Endothelial cell of hepatic sinusoid (primary cell): Measurements from ENCODE around the gene RAB8A.
"Not testable (repeated sequence)": the region's sequence is repeated elsewhere in the genome, so short reads cannot be mapped to it uniquely, and the experiment has no call there.

Experiments used
- in situ Hi-C: cut with HindIII; loops from 2 replicates; pipeline ENCODE4 v1.10.0; 2017; ENCODE audit warnings: low sequenced_read_pairs

Gene RAB8A

DNA sequence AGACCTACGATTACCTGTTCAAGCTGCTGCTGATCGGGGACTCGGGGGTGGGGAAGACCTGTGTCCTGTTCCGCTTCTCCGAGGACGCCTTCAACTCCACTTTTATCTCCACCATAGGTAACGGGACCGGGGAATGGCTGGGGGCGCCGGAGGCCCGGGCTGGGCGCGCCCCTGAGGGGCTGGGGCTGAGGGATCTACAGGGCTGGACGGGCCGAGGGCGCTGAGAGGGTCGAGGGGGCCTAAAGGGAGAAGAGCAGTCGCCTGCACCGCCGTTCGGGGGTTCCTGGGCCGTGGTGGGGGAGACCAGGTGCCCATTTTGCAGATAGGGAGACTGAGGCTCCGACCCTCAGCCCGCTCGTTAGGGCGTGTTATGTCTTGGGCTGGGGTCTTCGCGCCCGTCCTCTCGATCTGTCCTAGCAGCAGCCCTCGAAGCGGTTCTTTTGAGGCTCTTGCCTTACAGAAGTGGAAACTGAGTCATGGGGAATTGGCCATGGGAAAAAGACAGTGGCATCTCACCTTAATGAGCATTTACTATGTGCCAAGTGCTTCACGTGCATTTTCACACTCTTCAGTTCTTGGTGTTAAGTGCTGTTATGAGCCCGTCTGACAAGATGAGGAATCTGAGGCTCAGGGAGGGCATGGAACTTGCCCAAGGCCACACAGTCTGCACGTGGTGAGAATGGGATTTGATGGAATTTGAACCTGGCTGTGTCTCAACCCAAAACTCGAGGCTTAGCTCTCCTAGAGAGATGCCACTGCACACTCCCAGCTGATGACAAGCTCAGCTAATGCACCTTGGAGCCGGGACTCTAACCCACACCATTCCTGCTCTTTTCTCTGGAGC lies 442 bp downstream of the RAB8A start:
- in situ Hi-C loops = no loop called here

GRCh38 chr19:16112778-16113177 lies 1.1 kb downstream of the RAB8A start:
- in situ Hi-C loops = no loop called here

- in situ Hi-C loops = no loop called here
Observed at GRCh38 chr19:16113727-16114126, 2.0 kb downstream of the RAB8A start.

DNA sequence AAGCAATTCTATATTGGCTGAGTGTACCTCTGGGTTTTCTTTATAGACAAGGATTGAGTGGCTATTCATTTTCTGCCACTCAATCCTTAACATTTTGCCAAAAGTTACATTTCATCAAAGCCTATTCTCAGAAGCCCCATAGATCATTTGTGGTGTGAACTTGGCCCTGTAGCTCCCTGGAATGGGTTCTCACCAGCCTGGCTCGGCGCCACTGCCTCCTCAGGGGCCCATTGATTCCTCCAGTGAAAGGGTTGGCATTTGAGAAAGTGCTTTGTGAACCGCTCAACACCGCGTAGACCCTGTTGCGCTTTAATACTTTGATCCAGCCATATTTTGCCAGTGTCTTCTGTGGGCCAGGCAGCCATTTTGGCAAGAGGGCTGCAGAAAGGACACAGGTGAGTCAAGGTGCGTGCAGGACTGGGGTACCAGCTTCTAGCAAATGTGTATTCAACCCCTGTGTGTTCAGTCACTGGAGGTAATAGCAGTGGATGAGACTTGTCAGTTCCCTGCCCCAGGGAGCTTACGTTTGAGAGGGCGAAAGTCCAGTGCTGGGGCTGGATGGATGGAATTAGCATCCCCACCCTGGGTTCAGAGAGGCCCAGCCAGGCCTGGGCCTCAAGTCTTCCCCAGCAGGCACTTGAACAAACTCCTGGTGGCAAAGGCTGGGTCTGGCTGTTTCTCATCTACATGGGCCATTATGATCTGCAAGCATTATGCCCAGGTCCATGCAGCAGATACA lies 3.8 kb downstream of the RAB8A start:
- in situ Hi-C loops = no loop called here

DNA sequence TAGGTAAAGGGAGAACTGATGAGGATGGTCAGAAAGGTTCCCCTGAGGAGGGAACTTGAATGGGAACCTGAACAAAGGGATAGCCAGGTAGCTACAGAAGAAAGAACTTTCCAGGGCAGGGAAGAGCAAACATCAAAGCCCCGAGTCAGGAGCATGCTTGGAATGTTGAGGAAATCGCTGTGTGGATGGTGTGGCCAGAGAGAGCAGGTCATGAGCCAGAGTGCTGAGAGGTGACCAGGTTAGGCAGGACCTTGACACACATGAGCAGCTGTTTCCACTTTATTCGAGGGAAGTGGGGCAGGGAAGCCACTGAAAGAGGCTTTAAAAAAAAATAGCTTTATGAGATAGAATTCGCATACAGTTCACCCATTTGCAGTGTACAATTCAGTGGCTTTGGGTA lies 4.4 kb downstream of the RAB8A start:
- in situ Hi-C loops = no loop called here

DNA sequence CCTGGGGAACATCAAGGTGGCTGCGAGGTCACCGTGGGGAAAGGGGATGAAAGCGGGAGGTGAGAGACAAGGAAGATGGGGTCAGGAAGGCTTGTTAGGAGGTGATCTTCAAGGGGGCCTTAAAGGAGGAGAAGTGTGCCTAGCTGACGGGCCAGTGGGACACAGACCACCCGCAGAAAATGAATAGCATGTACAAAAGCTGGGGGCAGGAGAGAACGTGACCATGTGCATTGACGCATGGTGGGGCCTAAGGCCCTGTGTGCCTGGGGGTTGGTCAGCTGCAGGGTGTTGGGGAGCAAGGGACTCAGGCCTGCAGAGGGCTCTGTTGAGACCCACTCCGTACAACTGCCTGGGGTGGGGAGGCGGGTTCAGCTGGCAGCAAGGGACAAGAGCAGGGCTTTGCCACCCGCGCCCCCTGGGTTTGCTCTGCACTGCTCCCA lies 5.9 kb downstream of the RAB8A start:
- in situ Hi-C loops = no loop called here

DNA sequence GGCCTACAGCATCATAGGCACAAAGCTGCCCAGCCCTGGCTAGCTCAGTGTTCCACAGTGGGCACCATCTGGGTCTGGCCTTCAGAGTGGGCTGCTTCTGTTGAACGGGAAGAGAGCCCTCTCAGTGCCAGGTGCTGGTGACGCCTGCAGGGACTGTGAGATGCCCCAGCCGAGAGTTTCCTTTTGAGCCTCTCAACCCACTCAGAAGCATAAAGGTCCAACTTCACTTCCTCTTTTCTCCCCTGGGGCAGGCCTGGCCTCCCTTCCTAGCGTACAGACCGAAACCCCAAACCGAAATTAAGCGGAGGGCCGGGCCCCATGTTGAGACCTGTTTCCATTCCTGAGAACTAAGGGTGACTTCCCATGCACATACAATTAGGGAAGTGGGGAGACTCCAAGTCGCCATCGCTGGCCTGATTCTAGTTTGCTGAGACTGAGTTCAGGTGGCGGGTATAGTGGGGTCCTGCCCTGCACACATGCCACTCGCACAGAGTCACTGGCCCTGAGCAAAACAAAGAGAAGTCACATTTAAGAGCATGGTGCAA lies 6.9 kb downstream of the RAB8A start:
- in situ Hi-C loops = no loop called here

DNA sequence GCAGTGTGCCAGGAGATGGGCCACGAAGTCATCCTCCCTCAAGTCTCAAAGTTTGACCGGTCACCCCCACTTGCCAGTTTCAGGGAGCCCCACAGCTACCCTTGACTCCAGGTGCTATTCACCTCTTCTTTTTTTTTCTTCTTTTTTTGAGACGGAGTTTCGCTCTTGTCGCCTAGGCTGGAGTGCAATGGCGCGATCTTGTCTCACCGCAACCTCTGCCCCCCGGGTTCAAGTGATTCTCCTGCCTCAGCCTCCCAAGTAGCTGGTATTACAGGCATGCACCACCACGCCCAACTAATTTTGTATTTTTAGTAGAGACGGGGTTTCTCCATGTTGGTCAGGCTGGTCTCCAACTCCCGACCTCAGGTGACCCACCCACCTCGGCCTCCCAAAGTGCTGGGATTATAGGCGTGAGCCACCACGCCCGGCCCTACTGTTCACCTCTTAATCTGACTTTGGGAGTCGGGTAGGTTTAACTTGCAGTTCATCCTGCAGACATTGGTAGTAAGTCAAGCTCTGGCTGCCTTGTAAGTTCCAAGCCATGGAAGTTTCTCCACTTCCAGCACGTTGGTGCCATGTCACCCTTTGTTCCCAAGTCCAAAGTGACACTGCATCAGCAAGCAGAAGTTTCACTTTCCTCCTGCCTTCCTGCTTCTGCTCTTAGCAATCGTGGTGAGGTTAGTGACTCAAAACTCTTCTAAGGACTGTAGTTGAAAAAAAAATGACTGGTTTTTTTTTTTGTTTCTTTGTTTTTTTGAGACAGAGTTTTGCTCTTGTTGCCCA lies 7.6 kb downstream of the RAB8A start:
- in situ Hi-C loops = not testable (repeated sequence)

DNA sequence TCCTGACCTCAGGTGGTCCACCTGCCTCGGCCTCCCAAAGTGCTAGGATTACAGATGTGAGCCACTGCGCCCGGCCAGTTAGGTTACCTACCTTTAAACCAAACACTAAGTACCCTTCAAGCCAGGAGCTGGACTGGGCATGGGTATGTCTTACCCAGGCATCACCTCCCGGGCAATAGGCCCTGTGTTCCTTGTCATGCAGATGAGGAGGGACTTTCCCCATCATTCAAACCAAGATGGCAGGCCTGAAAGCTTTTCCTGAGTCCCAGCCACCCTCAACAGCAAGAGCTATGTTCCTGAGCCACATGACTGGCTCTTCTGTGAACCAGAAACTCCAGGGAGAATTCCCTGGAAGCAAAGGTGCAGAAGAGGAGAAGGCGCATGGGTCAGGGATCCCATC lies 9.5 kb downstream of the RAB8A start:
- in situ Hi-C loops = no loop called here

DNA sequence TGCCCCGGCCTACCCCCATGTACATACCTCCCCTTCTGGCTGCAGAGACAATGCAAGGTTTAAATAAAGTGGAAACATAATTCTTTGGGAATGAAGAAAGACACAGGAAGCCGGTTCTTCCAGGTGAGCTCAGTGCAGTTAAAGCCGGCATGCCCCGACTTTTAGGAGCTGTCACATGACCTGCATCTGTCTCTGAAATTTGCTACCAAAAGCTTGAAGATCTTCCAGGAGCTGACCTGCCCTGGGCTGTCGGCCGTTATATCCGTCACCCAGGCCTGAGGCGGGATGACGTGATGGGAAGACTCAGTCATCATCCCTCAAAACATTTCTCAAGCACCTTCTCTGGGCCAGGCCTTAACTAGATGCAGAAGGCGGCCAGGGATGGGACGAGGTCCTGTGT lies 10.3 kb downstream of the RAB8A start:
- in situ Hi-C loops = no loop called here

DNA sequence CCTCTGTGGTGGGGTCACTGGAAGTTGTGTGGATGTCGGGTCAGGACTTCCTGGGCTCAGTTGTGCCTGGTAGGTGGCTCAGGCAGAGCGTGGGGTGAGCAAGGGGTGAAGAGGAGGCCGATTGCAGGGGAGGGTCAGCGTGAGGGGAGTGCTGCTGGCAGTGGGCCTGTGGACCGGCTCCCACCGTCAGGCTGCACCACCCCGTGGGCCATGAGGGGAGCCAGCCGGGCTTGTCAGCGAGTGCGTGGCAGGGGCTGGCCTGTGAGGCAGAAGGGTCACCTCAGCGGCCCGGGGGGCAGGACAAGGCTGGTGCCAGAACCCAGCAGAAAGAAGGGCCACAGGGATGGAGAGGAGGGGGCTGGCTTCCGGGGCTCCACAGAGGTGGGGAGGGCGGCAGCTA lies 13.3 kb downstream of the RAB8A start:
- in situ Hi-C loops = loop anchor here (5.0 kb wide), 3 partner anchors 88 to 247 kb away; no protein-coding TSS in a partner anchor

DNA sequence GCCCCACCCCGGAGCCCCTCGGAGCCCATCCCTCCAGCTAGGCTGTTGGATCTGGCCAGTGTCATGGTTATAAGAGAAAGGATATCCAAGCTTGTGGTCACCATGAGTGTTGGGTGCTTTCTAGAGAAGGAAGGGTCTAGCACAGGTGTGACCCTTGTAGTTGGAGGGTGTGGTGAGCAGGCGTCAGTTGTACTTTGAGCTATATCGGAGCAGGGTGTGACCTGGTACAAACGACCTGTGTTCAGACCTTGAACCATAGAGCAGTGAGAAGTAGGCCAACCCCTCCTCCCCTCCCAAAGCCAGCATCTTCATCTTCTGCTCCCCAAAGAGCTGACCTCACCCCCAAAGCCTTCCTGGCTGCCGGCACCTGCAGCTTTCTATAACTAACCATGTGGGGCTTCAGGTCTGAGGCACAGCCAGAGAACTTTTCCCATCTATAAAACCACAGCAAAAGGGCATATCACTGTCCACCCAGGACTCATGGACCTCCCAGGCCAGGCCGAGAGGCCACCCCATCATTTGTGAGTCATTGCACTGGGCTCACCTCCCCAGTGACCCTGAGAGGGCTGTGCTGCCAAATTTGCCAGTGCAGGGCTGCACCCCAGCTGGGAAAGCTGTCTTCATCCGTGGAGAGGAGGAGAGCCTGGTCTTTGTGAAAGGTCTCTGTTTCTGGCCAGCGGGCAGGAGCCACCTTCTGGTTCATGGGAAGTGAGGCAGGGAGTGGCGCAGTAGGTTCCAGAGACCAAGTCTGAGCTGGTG lies 14.2 kb downstream of the RAB8A start:
- in situ Hi-C loops = loop anchor here (5.0 kb wide), 3 partner anchors 89 to 246 kb away; no protein-coding TSS in a partner anchor

GRCh38 chr19:16127080-16127479 lies 15.4 kb downstream of the RAB8A start:
- in situ Hi-C loops = loop anchor here (5.0 kb wide), 3 partner anchors 90 to 245 kb away; no protein-coding TSS in a partner anchor

DNA sequence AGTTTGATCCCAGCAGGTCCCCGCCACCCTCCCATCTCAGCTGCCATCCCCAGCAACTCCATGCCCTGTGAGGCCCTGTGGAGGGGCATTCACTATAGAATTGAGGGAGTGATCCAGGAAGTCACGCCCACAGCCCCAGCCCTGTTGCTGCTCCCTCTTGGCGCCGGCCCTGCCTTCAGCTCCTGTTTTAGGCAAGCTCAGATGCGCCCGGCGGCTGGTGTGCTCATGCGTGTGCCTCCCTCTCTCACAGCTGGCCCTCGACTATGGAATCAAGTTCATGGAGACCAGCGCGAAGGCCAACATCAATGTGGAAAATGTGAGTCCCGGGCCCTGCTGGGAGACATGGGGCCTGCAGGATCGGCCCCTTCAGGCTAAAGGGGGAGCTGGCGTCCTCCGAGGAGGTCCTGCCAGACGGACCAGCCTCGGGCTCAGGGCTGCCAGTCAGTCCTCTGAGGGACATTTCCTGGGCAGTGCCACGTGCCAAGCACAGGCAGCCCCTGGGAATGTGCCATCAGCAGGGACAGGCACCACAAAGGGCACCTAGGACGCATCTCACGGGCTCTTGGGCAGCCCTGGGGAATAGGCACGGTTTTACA lies 16.2 kb downstream of the RAB8A start:
- in situ Hi-C loops = loop anchor here (5.0 kb wide), 3 partner anchors 89 to 244 kb away; no protein-coding TSS in a partner anchor

DNA sequence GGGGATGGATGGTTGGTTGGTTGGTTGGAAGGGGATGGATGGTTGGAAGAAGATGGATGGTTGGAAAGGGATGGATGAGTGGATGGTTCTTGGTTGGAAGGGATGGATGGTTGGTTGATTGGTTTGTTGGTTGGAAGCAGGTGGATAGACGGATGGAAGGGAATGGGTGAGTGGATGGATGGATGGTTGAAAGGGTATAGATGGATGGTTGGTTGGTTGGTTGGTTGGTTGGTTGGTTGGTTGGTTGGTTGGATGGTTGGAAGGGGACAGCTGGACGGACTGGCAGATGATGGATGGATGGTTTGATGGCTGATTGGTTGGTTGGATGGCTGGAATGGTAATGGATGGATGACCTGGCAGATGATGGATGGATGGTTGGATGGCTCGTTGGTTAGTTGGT lies 20.0 kb downstream of the RAB8A start:
- in situ Hi-C loops = no loop called here

- in situ Hi-C loops = no loop called here
Observed at GRCh38 chr19:16133818-16134217, 22.1 kb downstream of the RAB8A start.

DNA sequence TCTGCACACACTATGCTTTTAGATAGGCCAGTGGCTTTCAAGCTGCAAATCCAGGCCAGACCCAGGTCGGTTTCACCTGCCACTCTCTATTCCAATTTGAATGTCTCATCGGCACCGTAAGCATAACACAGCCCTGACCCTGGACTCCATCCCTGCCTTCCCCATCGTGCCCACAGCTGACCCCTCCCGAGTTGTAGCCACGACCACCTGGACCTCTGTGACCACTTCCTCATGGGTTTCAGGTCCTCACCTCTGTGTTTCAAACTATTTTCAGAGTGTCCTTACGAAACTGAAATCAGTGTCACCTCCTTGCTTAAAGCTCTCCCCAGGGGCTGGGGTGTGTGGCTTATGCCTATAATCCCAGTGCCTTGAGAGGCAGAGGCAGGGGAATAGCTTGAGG lies 22.8 kb downstream of the RAB8A start:
- in situ Hi-C loops = no loop called here

DNA sequence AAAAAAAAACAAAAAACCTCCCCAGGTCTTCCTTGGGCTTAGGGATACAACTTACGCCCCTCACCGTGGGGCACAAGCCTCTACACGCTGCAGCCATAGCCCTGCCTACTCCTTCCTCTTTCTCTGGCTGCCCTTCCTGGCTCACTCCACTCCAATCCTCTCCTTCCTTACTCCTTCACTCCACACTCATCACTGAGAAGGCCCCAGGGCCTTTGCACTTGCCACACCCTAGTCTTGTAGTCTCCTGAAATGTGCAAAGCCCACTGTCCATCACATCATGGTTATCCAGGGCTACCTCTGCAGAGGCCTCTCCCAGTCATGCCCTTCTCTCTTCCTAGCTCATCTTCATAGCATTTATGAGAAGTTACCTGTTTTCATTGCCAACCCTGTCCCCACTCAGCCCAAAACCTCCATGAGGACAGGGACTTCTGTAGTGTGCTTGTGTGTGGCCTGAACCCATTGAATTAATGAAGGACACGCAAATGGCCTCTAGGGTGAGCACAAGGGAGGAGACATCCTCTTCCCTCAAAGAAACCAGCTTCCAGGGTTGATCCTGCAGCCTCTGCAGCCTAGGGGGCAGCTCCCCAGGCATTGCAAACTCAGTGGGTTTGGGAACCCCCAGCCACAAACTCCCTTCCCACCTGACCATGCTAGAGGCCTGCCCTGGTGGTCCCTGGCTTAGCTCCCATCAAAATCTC lies 23.9 kb downstream of the RAB8A start:
- in situ Hi-C loops = no loop called here
